ENCODE results near the gene NKRF.

Gene NKRF

GRCh38 chrX:119605464-119606279 is 552 bp downstream of the NKRF start:
- DNase-seq (ENCODE audit: extremely low spot score) = peak; percentile 48
- CTCF ChIA-PET = interaction anchor here (0.7 to 1.2 kb wide), 3 partner anchors 86 to 123 kb away, joined by 3 read pairs; no protein-coding TSS in a partner anchor
- TF ChIP-seq L3MBTL2 (conservative IDR thresholded peaks at IDR 0.05) (no peak), SP1 (IDR thresholded peaks at IDR 0.05) (no peak), TARDBP (IDR thresholded peaks at IDR 0.05) (no peak), ARNT (IDR thresholded peaks at IDR 0.05) (no peak), SUZ12 (IDR thresholded peaks at IDR 0.05) (no peak), FOXA1 (IDR thresholded peaks at IDR 0.05) (no peak), BHLHE40 (IDR thresholded peaks at IDR 0.05; ENCODE audit: borderline replicate concordance) (no peak), HDGF (IDR thresholded peaks at IDR 0.05; ENCODE audit: borderline replicate concordance) (no peak), ELF4 (IDR thresholded peaks at IDR 0.05) (no peak), FOXM1 (IDR thresholded peaks at IDR 0.05; ENCODE audit: borderline replicate concordance) (no peak), NFRKB (IDR thresholded peaks at IDR 0.05) (no peak), CTBP1 (IDR thresholded peaks at IDR 0.05; ENCODE audit: borderline replicate concordance) (no peak)
- POLR2A ChIA-PET = interaction anchor here (0.5 to 1.7 kb wide), 15 partner anchors 11 to 186 kb away, joined by 3 to 9 read pairs (median 4); partner anchors contain the start of genes RPL39, SOWAHD and UBE2A

DNA sequence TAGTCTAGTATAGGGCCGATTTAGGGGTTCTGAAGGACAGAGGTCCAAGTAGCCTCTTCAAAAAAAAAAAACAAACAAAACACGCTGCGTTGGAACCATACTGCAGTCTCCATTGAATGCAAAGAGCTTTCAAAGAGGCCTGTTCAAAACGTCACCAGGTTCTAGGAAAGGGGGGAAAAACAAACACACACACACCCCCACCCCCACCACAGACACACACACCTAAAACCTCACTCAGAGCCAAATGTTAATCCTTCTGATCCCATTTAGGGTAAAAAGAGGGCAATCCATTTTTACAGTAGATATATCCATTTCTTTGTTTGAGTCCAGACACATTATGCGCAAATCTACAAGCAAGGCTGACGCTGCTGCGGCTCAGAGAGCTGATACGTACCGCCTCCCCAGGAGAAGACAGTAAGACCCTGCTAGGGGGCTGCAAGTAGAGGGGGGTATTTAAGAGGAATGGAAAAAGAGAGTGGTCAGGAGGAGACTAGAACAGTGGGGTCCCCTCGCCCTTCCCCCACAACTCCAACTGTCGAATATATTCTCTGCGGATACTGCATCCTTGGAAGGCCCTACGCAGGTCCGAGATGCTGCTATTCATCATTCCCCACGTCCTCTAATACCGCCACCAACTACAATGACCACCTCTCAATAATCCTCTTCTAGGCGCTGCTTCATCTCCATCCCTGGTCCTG is 1.3 kb downstream of the NKRF start:
- ChIA-PET CTCF (interaction anchor here (1.2 kb wide), 1 partner anchor 89 kb away, joined by 3 read pairs; no protein-coding TSS in a partner anchor), POLR2A (interaction anchor here (0.5 to 1.8 kb wide), 10 partner anchors 11 to 187 kb away, joined by 3 to 6 read pairs (median 4); partner anchors contain the start of genes RPL39 and SOWAHD)
- no peak for DNase-seq (ENCODE audit: extremely low spot score)
- TF ChIP-seq L3MBTL2 (conservative IDR thresholded peaks at IDR 0.05) (no peak), ZNF384 (IDR thresholded peaks at IDR 0.05) (no peak), BHLHE40 (IDR thresholded peaks at IDR 0.05; ENCODE audit: borderline replicate concordance) (no peak), FOXM1 (IDR thresholded peaks at IDR 0.05; ENCODE audit: borderline replicate concordance) (no peak), PKNOX1 (IDR thresholded peaks at IDR 0.05) (no peak), ELF4 (IDR thresholded peaks at IDR 0.05) (no peak), TARDBP (IDR thresholded peaks at IDR 0.05) (no peak), CTBP1 (IDR thresholded peaks at IDR 0.05; ENCODE audit: borderline replicate concordance) (no peak), FOXK2 (IDR thresholded peaks at IDR 0.05) (no peak), SUZ12 (IDR thresholded peaks at IDR 0.05) (no peak), FOXA1 (IDR thresholded peaks at IDR 0.05) (no peak), NFRKB (IDR thresholded peaks at IDR 0.05) (no peak)

GRCh38 chrX:119602701-119603255 is 3.4 kb downstream of the NKRF start:
- ChIA-PET POLR2A (interaction anchor here (1.7 to 1.8 kb wide), 2 partner anchors 29 to 189 kb away, joined by 5 to 7 read pairs; partner anchors contain the start of gene RPL39), CTCF (no interaction called here)
- DNase-seq (ENCODE audit: extremely low spot score) = no peak
- TF ChIP-seq ZNF384 (IDR thresholded peaks at IDR 0.05) = no peak
- TF ChIP-seq L3MBTL2 (conservative IDR thresholded peaks at IDR 0.05) = no peak
- TF ChIP-seq NFRKB (IDR thresholded peaks at IDR 0.05) = no peak
- no peak for TF ChIP-seq HDGF (IDR thresholded peaks at IDR 0.05; ENCODE audit: borderline replicate concordance)
- no peak for TF ChIP-seq FOXA1 (IDR thresholded peaks at IDR 0.05)
- TF ChIP-seq TARDBP (IDR thresholded peaks at IDR 0.05) = no peak

DNA sequence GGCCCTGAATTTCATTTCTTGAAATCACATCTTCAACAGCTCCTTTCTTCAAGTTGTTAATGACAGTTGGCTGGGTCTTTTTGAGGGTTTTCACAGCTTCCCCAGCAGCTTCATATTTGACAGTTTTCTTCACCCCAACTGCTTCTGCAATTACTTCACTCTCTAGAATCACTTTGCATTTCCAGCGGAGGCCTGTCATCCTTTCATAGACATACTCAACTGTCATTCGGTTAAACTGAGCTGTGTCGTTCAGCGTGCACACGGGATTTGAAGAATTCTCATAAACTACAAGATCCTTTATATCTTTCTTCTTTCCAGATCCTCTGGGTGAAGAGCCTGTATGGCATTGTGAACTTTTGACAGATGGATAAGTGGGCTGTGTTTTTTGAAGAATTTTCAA is 16.4 kb downstream of the NKRF start:
- TF ChIP-seq ELF4 (IDR thresholded peaks at IDR 0.05) (no peak), HDGF (IDR thresholded peaks at IDR 0.05; ENCODE audit: borderline replicate concordance) (no peak), TARDBP (IDR thresholded peaks at IDR 0.05) (no peak), CTBP1 (IDR thresholded peaks at IDR 0.05; ENCODE audit: borderline replicate concordance) (no peak), SUZ12 (IDR thresholded peaks at IDR 0.05) (no peak), ARNT (IDR thresholded peaks at IDR 0.05) (no peak), NFRKB (IDR thresholded peaks at IDR 0.05) (no peak), L3MBTL2 (conservative IDR thresholded peaks at IDR 0.05) (no peak), FOXA1 (IDR thresholded peaks at IDR 0.05) (no peak), BHLHE40 (IDR thresholded peaks at IDR 0.05; ENCODE audit: borderline replicate concordance) (no peak), FOXK2 (IDR thresholded peaks at IDR 0.05) (no peak), PKNOX1 (IDR thresholded peaks at IDR 0.05) (no peak), FOXM1 (IDR thresholded peaks at IDR 0.05; ENCODE audit: borderline replicate concordance) (no peak), LEF1 (IDR thresholded peaks at IDR 0.05; ENCODE audit: borderline replicate concordance) (no peak), SP1 (IDR thresholded peaks at IDR 0.05) (no peak), ZNF384 (IDR thresholded peaks at IDR 0.05) (no peak)
- no peak for DNase-seq (ENCODE audit: extremely low spot score)
- POLR2A ChIA-PET = interaction anchor here (1.2 to 1.8 kb wide), 3 partner anchors 15 to 202 kb away, joined by 3 to 4 read pairs (median 4); partner anchors contain the start of genes NKRF and RPL39
- CTCF ChIA-PET = no interaction called here

DNA sequence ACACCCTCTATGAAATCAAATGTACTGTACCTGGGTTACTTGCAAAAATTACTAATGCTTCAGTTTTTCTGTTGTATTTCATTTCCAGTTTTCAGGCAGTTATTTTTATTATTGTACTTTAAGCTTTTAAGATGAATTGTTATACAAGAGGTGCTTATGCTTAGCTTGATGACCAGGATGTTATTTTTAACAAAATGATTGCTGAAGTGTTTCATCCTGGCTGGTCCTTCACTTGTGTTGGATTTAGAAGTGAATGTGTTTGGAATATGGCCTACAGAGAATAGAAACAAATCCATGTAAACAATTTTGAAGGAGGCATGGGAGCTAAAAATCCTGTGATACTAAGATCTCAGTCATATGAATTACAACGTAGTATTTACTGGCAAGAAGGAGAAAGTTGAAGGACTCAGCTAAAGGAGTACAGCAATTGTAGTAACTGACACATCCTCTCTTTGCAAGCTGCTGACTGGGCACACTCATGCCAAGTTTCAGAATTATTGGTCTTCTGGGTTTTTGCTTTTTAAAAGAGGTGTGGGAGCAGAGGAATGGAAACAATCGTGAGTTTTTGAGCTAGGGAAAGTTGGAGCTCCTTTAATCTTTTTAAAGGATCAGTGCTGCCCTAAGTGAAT is 22.7 kb downstream of the NKRF start:
- ChIA-PET POLR2A (no interaction called here), CTCF (no interaction called here)
- TF ChIP-seq CTBP1 (IDR thresholded peaks at IDR 0.05; ENCODE audit: borderline replicate concordance) (no peak), FOXA1 (IDR thresholded peaks at IDR 0.05) (no peak), FOXM1 (IDR thresholded peaks at IDR 0.05; ENCODE audit: borderline replicate concordance) (no peak), BHLHE40 (IDR thresholded peaks at IDR 0.05; ENCODE audit: borderline replicate concordance) (no peak), FOXK2 (IDR thresholded peaks at IDR 0.05) (no peak)
- no peak for DNase-seq (ENCODE audit: extremely low spot score)

Measured in HEK293T (cell line).